K562 (cell line): Measurements from ENCODE around the gene CDAN1.

ENCODE experiments used
- ARID3B ChIP-seq: fragments of 250-450 bp; sonication (Bioruptor Pico); IDR thresholded peaks from 2 replicates; pipeline ENCODE4 v1.4.0; 2020; ENCODE audit warnings: borderline replicate concordance
- ATF2 ChIP-seq: sonication (generic); formaldehyde crosslinking; IDR thresholded peaks from 2 replicates; pipeline ENCODE4 v1.8.1; 2022; ENCODE audit warnings: missing genetic modification reagents
- CTCF ChIP-seq, 3 experiments: IDR thresholded peaks in 2 of 3; conservative IDR thresholded peaks in 1 of 3; 2 replicates each; pipeline ENCODE4 v1.5.1; 2011 to 2012; ENCODE audit warnings: low read length in 3 of 3, mild to moderate bottlenecking in 3 of 3, control low read depth in 2 of 3, improper control_type of control experiment in 1 of 3, inconsistent platforms in 1 of 3, low read depth in 1 of 3, mixed read lengths in 1 of 3, moderate library complexity in 1 of 3; ENCODE audit not compliant: insufficient read depth in 2 of 3
- EZH2 ChIP-seq: IDR thresholded peaks from 2 replicates; pipeline ENCODE4 v1.6.1; 2012; ENCODE audit warnings: low read depth, mild to moderate bottlenecking, inconsistent platforms, low read length, borderline replicate concordance
- HSF4 ChIP-seq: fragments of 250-450 bp; sonication (Bioruptor Pico); IDR thresholded peaks from 2 replicates; pipeline ENCODE4 v2.1.2; 2022; ENCODE audit warnings: mild to moderate bottlenecking, moderate library complexity, borderline replicate concordance
- LCOR ChIP-seq: sonication (generic); formaldehyde crosslinking; IDR thresholded peaks from 2 replicates; pipeline ENCODE4 v1.8.0; 2022; ENCODE audit warnings: mild to moderate bottlenecking, missing genetic modification reagents
- MXD1 ChIP-seq: fragments of 250-450 bp; sonication (Bioruptor Pico); IDR thresholded peaks from 2 replicates; pipeline ENCODE4 v1.8.0; 2021; ENCODE audit warnings: borderline replicate concordance, mild to moderate bottlenecking, moderate library complexity; ENCODE audit not compliant: poor library complexity, severe bottlenecking
- RCOR1 ChIP-seq, 2 experiments: IDR thresholded peaks; 2 replicates each; pipeline ENCODE4 v1.6.1; 2012; ENCODE audit warnings: low read depth in 2 of 2, low read length in 2 of 2, borderline replicate concordance in 1 of 2, improper control_type of control experiment in 1 of 2
- ZBTB33 ChIP-seq: sonication (generic); formaldehyde crosslinking; IDR thresholded peaks from 2 replicates; pipeline ENCODE4 v1.8.1; 2023; ENCODE audit warnings: mild to moderate bottlenecking, missing genetic modification reagents
- ZBTB8A ChIP-seq: fragments of 450-650 bp; IDR thresholded peaks from 2 replicates; pipeline ENCODE4 v1.6.1; 2018; ENCODE audit warnings: mild to moderate bottlenecking, moderate library complexity; ENCODE audit not compliant: partially characterized antibody
- ZNF23 ChIP-seq: fragments of 250-450 bp; sonication (Bioruptor Pico); IDR thresholded peaks from 2 replicates; pipeline ENCODE4 v1.4.0; 2020; ENCODE audit warnings: mild to moderate bottlenecking
- ZNF589 ChIP-seq: fragments of 200-800 bp; sonication (Bioruptor generic); IDR thresholded peaks from 2 replicates; pipeline ENCODE4 v1.6.1; 2016; ENCODE audit warnings: low read depth, missing genetic modification characterization, missing compliant biosample characterization
- ZNF699 ChIP-seq: fragments of 250-450 bp; sonication (Bioruptor Pico); IDR thresholded peaks from 2 replicates; pipeline ENCODE4 v1.8.0; 2021; ENCODE audit warnings: mild to moderate bottlenecking, moderate library complexity; ENCODE audit not compliant: insufficient replicate concordance
- ZNF766 ChIP-seq: fragments of 200-800 bp; sonication (Bioruptor generic); conservative IDR thresholded peaks from 2 replicates; pipeline ENCODE4 v1.6.1; 2016; ENCODE audit warnings: missing genetic modification characterization, missing compliant biosample characterization

GRCh38 chr15:42760759-42761158, 23.8 kb upstream of the CDAN1 start:
- TF ChIP-seq ZBTB8A: no peak
- TF ChIP-seq ATF2: no peak
- TF ChIP-seq HSF4: no peak
- TF ChIP-seq MXD1 (CRISPR knock-in tag): no peak
- no peak for TF ChIP-seq ARID3B
- TF ChIP-seq ZBTB33 (CRISPR knock-in tag): no peak
- TF ChIP-seq RCOR1 (IDR thresholded peaks at IDR 0.05; ENCODE audit: borderline replicate concordance in 1 of 2, low read depth in 2 of 2, low read length in 2 of 2): no peak
- TF ChIP-seq ZNF23: no peak
- TF ChIP-seq CTCF (IDR thresholded peaks at IDR 0.05 in 2 of 3, conservative IDR thresholded peaks at IDR 0.05 in 1 of 3; ENCODE audit: insufficient read depth in 2 of 3, low read depth in 1 of 3, low read length in 3 of 3): no peak
- no peak for TF ChIP-seq EZH2
- no peak for TF ChIP-seq ZNF766
- no peak for TF ChIP-seq ZNF589 (CRISPR knock-in tag)
- TF ChIP-seq LCOR: no peak
- TF ChIP-seq ZNF699 (CRISPR knock-in tag): no peak
